HuH-7 (cell line): ENCODE data around the gene KRT2.
"Not testable (repeated sequence)": the region's sequence is repeated elsewhere in the genome, so short reads cannot be mapped to it uniquely, and the experiment has no call there.

Experiments used
- DNase-seq: peaks from one replicate; pipeline ENCODE4 v3.0.0; 2011; ENCODE audit warnings: low spot score

Gene KRT2

GRCh38 chr12:52684431-52684830, 32.4 kb upstream of the KRT2 start:
- no peak for DNase-seq

DNA sequence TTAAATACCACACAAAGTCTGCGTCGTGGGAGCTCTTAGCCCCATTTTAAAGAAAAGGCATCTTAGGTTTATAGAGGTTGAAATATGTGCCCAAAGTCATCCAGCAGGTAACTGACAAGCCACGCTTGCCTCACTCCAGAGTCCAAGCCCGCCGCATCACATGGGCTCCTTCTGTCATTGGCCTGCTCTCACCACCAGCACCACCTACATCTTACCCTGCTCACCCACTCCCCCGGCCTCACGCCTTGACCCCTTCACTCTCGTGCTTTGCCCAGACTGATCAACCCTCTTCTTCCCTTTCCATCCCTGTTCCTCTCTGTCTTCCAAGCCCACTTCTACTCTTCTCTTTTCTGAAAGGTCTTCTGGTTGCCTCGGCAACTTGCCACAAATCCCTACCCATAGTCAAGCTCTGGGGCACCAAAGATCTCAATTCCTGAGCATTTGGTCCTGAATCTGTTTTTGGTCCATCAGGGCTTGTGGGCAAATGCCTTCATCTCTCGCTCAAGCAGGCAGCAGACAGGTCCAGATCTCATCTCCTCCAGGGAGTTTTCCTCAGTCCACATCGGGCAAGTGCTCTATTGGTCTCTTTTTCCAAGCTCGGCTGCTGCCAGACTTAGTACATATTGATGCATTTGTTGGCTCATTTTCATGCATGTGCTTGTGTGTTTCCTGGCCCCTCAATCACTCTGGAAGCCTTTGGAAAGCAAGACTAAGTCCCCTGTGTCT, 31.7 kb upstream of the KRT2 start:
- DNase-seq, result no peak

DNA sequence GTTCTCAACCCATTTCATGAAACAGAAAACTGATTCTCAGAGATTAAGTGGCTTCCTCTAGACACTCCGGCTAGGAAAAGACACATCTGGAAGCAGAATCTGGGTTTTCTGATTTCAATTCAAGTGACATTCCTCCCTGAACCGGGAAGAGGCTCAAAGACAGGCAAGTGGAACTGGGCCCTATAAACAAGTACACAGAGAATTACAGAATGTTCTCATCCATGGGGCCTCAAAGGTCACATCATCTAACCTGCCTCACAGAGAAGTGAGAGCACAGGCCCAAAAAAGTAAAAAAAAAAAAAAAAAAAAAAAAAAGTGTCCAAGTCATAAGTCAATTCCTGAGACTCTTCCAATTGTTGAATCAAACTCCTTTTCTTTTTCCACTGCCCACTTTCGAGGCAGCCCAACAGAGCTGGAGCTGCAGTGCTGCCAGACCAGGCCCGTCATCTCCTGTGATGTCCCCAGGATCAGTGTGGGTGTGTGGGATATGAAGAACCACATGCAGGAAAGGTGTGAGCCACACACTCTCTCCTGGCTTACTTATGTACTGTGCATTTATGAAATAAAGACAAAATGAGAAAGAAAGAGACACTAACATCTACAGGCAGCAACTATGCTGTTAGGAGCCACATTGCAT, 31.0 kb upstream of the KRT2 start:
- DNase-seq, result no peak

GRCh38 chr12:52682381-52682660, 30.3 kb upstream of the KRT2 start:
- no peak for DNase-seq

GRCh38 chr12:52681526-52682380, 29.7 kb upstream of the KRT2 start:
- DNase-seq, result no peak

DNA sequence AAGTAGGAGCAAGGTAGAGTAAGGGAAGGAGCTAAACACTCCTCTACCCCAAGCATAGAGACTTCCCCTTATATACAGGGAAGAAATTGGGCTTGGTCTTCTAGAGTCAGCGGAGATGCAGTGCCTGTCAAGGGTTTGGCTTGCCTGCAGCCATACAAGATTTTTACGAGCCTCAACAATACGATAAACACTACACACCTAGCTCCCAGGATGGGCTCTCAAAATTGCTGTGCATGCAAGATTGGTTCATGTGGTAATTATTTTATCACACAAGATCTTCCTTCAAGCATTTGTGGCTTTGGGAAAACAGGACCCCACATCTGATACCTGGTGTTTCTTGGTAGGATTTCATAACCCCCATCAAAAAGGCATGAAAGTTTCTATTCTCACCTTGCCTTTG, 28.4 kb upstream of the KRT2 start, which contains the start of gene KRT1:
TSS of gene KRT1 (minus strand) at position 45 of the 400 bp plus-strand sequence. CDS start 59 bp downstream, outside the sequence.
- DNase-seq, result no peak

DNA sequence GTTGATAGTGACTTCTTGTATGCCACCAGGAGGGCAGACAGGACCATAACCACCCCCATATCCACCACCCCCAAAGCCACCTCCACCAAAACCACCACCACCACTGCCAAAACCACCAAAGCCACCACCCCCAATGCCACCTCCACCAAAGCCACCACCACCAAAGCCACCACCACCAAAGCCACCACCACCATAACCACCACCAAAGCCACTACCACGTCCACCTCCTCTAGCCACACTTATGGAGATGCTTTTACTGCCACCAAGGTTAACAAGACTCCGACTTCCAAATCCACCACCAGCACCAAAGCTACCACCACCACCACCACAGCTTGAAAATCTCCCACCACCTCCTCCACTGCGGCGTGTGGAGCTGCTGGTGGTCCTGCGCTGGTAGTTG, 27.9 kb upstream of the KRT2 start:
- no peak for DNase-seq

GRCh38 chr12:52677671-52678070, 25.7 kb upstream of the KRT2 start:
- DNase-seq, result no peak

DNA sequence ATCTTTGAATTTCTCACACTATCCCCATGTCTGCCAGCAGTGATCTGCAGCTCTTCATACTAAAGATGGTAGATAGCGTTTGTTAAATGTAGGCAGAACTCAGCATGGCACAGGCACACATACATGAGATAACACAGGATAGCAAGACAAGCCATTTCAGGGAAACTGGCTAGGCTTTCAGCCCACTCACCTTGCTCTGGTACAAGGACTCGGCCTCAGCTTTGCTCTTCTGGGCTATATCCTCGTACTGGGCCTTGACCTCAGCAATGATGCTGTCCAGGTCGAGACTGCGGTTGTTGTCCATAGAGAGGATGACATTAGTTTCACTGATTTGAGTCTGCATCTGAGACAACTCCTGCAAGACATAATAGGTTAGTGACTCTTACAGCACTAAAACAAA, 25.1 kb upstream of the KRT2 start:
- DNase-seq, result no peak

DNA sequence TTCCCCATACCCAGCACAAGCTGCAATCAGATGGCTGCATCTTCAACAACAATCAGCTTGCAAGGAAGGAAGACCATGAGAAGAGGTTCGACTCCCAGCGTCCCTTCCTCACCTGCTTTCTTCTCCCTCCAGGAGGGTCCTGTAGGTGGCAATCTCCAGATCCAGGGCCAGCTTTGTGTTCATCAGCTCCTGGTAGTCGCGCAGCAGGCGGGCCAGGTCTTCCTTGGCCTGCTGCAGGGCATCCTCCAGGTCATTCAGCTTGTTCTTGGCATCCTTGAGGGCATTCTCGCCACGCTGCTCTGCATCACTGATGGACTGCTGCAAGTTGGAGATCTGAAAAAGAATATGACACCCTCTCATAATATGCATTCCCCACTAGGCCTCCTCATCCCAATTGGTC, 24.2 kb upstream of the KRT2 start:
- no peak for DNase-seq

- DNase-seq, result no peak
Measured at GRCh38 chr12:52675301-52675701, 23.3 kb upstream of the KRT2 start.

DNA sequence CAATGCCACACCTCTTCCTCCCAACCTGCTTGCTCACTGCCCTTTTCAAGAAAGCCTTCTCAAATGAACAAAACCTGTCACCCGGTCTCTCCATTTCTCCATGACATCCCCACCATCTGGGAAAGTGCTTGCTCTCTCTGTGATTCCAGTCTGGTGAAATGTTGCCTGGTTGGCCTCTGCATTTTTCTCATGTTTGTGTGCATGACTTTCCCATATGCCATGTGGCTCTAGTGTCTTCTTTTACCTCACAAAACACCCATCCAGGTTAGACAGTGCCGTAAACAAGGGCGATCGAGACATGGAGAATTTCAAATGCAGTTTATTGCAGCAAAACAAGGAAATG, 22.4 kb upstream of the KRT2 start:
- DNase-seq, result no peak

DNA sequence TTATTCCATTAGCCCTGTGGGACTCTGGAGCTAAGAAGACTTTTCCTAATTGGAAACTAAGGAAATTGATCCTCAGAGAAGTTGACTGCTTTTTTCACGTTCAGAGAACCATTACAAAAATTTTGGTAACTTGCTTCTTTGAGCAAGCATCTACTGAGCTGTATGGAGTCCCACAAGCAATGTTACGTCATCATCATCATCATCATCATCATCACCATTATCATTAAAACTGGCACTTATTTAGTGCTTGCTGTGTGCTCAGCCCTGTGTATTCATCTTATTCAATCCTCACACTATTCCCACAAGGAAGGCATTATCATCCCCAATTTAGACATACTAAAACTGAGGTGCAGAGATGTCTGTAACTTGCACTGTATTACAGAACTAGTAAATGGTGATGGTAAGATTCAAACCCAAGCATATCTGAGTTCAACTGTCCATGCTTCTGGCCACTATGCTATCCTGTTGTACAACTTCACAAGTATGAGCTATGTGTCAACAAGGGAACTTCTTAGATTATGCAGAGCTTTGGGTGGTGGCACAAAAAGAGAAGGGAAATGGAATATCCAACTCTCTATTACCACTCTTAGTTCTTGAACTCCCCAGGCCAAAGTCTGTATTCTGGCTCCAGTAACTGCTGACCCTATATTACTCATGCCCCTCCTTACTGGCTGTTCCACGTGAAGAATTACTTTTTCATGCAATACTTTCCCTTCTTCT, 21.9 kb upstream of the KRT2 start:
- DNase-seq, result no peak

DNA sequence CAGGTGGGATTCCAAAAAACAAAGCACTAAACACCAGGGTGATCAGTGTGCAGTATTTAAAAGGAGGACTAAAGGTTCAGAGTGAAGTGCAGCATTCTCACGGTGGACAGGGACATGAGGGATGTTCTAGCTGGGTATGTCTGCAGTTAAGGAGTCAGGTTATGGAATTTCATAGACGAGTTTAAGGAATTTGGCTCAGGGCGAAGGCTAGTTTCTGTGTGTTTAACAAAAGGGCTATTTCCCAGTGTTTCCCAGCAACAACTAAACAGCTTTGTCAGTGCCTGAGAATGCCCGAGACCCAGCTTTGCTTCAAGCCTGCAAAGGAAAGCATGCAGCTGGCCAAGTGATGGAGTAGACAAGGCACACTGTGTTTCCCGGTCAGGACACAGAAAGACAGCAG, 21.2 kb upstream of the KRT2 start:
- no peak for DNase-seq

- DNase-seq, result no peak
Measured at GRCh38 chr12:52672321-52672933, 20.4 kb upstream of the KRT2 start.

DNA sequence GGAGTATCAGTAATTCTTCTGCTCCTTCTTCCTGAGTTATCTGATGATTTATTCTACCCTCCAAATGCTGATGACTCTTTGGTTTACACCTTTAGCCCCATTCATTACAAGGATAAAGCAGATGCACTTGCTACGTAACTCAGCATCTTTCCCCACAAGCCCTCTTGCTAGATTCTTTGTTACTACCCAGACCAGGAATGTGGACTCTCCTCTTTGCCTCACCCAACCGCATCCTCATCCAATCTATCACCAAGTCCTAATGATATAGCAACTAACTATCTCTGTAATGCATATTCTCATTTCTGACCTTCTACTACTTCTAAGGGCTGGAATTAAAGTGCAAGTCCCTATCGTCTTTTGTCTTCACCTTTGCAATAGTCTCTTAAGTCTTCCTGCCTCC, 18.9 kb upstream of the KRT2 start:
- DNase-seq, result no peak

DNA sequence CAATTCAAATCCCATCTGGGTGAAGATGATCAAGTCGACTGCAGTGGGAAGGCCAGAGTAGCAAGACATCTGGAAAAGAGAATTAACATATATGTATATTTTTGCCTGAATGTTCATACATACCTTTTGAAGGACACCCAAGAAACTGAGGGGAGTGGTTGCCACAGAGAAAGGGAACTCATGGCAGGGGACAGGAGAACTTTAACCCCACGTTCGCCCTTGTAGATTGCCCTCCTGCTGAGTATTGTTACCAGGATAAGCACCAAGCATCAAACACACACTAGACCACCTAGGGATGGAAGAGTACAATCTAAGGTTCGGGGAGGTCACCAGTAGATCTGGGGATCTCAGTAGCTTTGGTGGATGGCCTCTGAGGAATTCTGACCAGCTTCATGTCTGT, 18.5 kb upstream of the KRT2 start:
- no peak for DNase-seq

GRCh38 chr12:52669941-52670340, 17.9 kb upstream of the KRT2 start:
- DNase-seq, result not testable (repeated sequence)

DNA sequence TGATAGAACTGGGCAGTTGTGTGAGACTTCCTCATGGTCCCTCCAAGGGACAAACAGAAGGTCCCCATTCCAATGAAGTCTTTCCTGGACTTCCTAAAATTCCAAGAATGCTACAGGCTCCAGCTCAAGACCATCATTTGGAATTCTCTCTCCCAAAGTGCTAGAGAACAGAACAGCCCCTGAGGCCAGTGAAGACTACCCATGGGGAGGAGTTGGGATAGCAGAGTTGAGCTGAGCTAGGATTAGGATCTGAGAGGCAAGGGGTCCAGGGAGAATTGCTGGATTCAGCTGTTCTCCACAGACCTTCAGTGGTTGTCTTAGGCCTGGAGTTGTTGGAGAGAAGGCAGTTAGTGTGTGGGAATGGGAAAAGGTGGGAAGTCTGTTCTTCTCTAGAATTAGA, 17.4 kb upstream of the KRT2 start:
- DNase-seq, result no peak

GRCh38 chr12:52667931-52668330, 15.9 kb upstream of the KRT2 start:
- no peak for DNase-seq

DNA sequence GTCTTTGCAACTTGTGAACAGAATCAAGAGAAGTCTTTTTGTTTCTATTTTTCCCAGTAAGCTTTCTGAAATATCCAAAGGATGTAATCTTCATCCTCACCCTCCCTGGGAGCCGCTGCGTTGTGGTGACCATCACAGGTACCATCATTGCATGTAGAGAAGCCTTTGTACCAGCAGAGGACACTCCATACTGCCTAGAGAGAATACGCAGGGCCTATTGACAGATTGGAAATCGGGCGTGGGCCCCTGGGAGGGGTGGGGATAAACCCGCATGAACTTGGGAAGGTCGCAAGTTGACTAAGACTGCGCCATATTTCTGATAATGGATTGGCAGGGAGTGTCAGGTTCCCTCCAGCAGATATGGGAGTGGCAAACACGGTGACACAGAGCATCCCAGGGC, 15.5 kb upstream of the KRT2 start:
- DNase-seq, result peak; percentile 32

DNA sequence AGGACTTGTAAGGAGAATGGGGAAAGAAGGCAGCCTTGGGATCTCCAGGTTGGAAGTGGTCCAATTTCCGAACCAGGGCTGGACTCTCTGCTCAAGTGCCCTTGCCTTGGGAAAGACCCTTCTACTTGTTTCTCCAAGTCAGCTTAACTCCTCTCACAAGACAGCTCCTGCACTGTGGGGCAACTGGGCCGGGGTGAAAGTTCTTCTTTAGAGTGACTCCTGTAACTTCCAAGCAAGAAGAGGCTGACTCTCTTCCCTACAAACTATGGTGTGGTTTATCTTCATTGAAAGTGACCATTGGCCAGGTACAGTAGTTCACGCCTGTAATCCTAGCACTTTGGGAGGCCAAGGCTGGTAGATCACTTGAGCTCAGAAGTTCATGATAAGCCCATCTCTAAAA, 14.5 kb upstream of the KRT2 start:
- no peak for DNase-seq
